ENCODE results near the gene SEC31B.

- TF ChIP-seq CTCF (IDR thresholded peaks at IDR 0.05) (no peak), POLR2A (IDR thresholded peaks at IDR 0.05) (no peak)
These were observed 8.6 kb upstream of the SEC31B start for GRCh38 chr10:100528123-100528886.

All from Peyer's patch (tissue), 4 donors.